Cardiac muscle cell (in vitro differentiated cells and primary cell): ENCODE results near the gene PTDSS2. TPM values are rescaled to one million over a fixed set of nuclear protein-coding genes. Genes with fewer than 3 reads are reported as not detected.

Experiments used
- DNase-seq, 2 donors: peaks; one replicate each; pipeline versions ENCODE4 v3.0.0 to v3.0.0-alpha.2; 2010 to 2017; ENCODE audit warnings: low read depth in 1 of 2, low spot score in 1 of 2
- H3K27ac ChIP-seq: fragments of 200-600 bp; sonication (generic); 2 replicates; pipeline ENCODE4 v1.5.1; 2016
- H3K27me3 ChIP-seq: fragments of 200-600 bp; sonication (generic); 2 replicates; pipeline ENCODE4 v1.6.0; 2016; ENCODE audit warnings: control low read depth
- H3K36me3 ChIP-seq: fragments of 200-600 bp; sonication (generic); 2 replicates; pipeline ENCODE4 v1.5.1; 2016; ENCODE audit warnings: control low read depth
- H3K4me1 ChIP-seq: fragments of 200-600 bp; sonication (generic); 2 replicates; pipeline ENCODE4 v1.8.1; 2017; ENCODE audit warnings: low read depth, mild to moderate bottlenecking, mixed run types
- H3K4me3 ChIP-seq: fragments of 200-600 bp; sonication (generic); 2 replicates; pipeline ENCODE4 v1.5.1; 2016; ENCODE audit warnings: mild to moderate bottlenecking
- H3K9me3 ChIP-seq: fragments of 200-600 bp; sonication (generic); 2 replicates; pipeline ENCODE4 v1.5.1; 2017; ENCODE audit warnings: low read depth, mild to moderate bottlenecking, control low read depth
- CTCF ChIP-seq: IDR thresholded peaks from 2 replicates; pipeline ENCODE4 v1.5.1; 2012; ENCODE audit warnings: low read depth, mild to moderate bottlenecking, low read length
- polyA plus RNA-seq: library from polyadenylated mRNA; unstranded; fragments of >200 nt; fragmentation: Nextera tagmentation; extraction: Ambion mirVana; gene quantifications from 2 replicates; pipeline ENCODE4 v1.2.1, GENCODE V29; 2016
- total RNA-seq: library from RNA; depleted of rRNA; stranded (reverse); fragments of >200 nt; gene quantifications from 2 replicates; pipeline ENCODE4 v1.2.3, GENCODE V29; 2016

The PTDSS2 gene
- total and polyA plus RNA-seq, 2 experiments from 2014 or later: 69.6 to 202 TPM

GRCh38 chr11:472272-472671, 22.2 kb downstream of the PTDSS2 start:
- Histone ChIP-seq H3K4me3 (no peak overlapping the region), H3K27ac (no peak overlapping the region), H3K9me3 (no peaks in the 10 kb centered on the region), H3K27me3 (no peaks in the 10 kb centered on the region), H3K36me3 (no peaks in the 10 kb centered on the region), H3K4me1 (peaks cover 19% of the 10 kb centered on the region)
- DNase-seq: no peak
- TF ChIP-seq CTCF: no peak

GRCh38 chr11:472816-473215, 22.7 kb downstream of the PTDSS2 start:
- no peak for DNase-seq

GRCh38 chr11:473415-473814, 23.3 kb downstream of the PTDSS2 start:
- TF ChIP-seq CTCF: no peak
- no peak overlapping the region for H3K4me3 ChIP-seq
- peaks cover 11% of the 10 kb centered on the region for H3K4me1 ChIP-seq
- H3K27me3 ChIP-seq: no peaks in the 10 kb centered on the region
- no peaks in the 10 kb centered on the region for H3K36me3 ChIP-seq
- DNase-seq: no peak
- H3K9me3 ChIP-seq: no peaks in the 10 kb centered on the region
- no peak overlapping the region for H3K27ac ChIP-seq

More at GRCh38 chr11:472816-473215, 22.7 kb downstream of the PTDSS2 start:
- no peak for TF ChIP-seq CTCF
- H3K36me3 ChIP-seq: no peaks in the 10 kb centered on the region
- no peak overlapping the region for H3K4me3 ChIP-seq
- H3K27me3 ChIP-seq: no peaks in the 10 kb centered on the region
- no peak overlapping the region for H3K27ac ChIP-seq
- H3K4me1 ChIP-seq: peaks cover 17% of the 10 kb centered on the region
- no peaks in the 10 kb centered on the region for H3K9me3 ChIP-seq

GRCh38 chr11:473962-474785, 24.1 kb downstream of the PTDSS2 start:
- DNase-seq: no peak
- H3K27ac ChIP-seq: no peak overlapping the region
- no peak for TF ChIP-seq CTCF
- no peaks in the 10 kb centered on the region for H3K27me3 ChIP-seq
- no peak overlapping the region for H3K4me3 ChIP-seq
- H3K36me3 ChIP-seq: no peaks in the 10 kb centered on the region
- H3K9me3 ChIP-seq: no peaks in the 10 kb centered on the region
- H3K4me1 ChIP-seq: peaks cover 5% of the 10 kb centered on the region

- Histone ChIP-seq H3K9me3 (no peaks in the 10 kb centered on the region), H3K27ac (no peak overlapping the region), H3K4me3 (no peak overlapping the region), H3K36me3 (no peaks in the 10 kb centered on the region), H3K4me1 (no peaks in the 10 kb centered on the region), H3K27me3 (no peaks in the 10 kb centered on the region)
- no peak for DNase-seq
- no peak for TF ChIP-seq CTCF
These were observed 24.9 kb downstream of the PTDSS2 start for GRCh38 chr11:474914-475506.
